Epithelial cell of prostate (primary cell): ENCODE data around the gene NIT2.
"Not testable (repeated sequence)": the region's sequence is repeated elsewhere in the genome, so short reads cannot be mapped to it uniquely, and the experiment has no call there.

Source experiments
- DNase-seq: peaks from one replicate; pipeline ENCODE4 v3.0.0-alpha.2; 2011; ENCODE audit warnings: low read depth, low spot score
- H3K27ac ChIP-seq: fragments of 450-650 bp; 2 replicates; pipeline ENCODE4 v1.5.1; 2017; ENCODE audit warnings: mild to moderate bottlenecking

NIT2 gene

GRCh38 chr3:100334488-100335351 lies at the start of gene NIT2:
Gene NIT2, plus strand, starts transcription at chr3:100334757. Its CDS starts 35 bp downstream, at chr3:100334792.
- H3K27ac ChIP-seq, result peak within 1 kb of the TSS; percentile 51
- DNase-seq, result no peak

- no peak for DNase-seq
- H3K27ac ChIP-seq, result no peak overlapping the region
Measured at GRCh38 chr3:100288288-100288894, 46.2 kb upstream of the NIT2 start.

GRCh38 chr3:100289339-100289738 lies 45.2 kb upstream of the NIT2 start:
- H3K27ac ChIP-seq, result no peak overlapping the region
- no peak for DNase-seq

- no peak for DNase-seq
- H3K27ac ChIP-seq, result no peak overlapping the region
Measured at GRCh38 chr3:100295089-100295488, 39.5 kb upstream of the NIT2 start.

GRCh38 chr3:100297784-100298183 lies 36.8 kb upstream of the NIT2 start:
- H3K27ac ChIP-seq, result peak overlapping the region; percentile 1
- DNase-seq, result no peak

- DNase-seq, result no peak
- no peak overlapping the region for H3K27ac ChIP-seq
Measured at GRCh38 chr3:100299016-100299415, 35.5 kb upstream of the NIT2 start.

GRCh38 chr3:100306695-100307094 lies 27.9 kb upstream of the NIT2 start:
- DNase-seq, result no peak

GRCh38 chr3:100310355-100310965 lies 24.1 kb upstream of the NIT2 start:
- H3K27ac ChIP-seq, result no peak overlapping the region
- no peak for DNase-seq

More at GRCh38 chr3:100306695-100307094, 27.9 kb upstream of the NIT2 start:
- H3K27ac ChIP-seq, result no peak overlapping the region

GRCh38 chr3:100311011-100311410 lies 23.5 kb upstream of the NIT2 start:
- DNase-seq, result no peak
- no peak overlapping the region for H3K27ac ChIP-seq

GRCh38 chr3:100316641-100317069 lies 17.9 kb upstream of the NIT2 start:
- DNase-seq, result no peak

GRCh38 chr3:100317912-100318311 lies 16.6 kb upstream of the NIT2 start:
- no peak for DNase-seq

More at GRCh38 chr3:100316641-100317069, 17.9 kb upstream of the NIT2 start:
- no peak overlapping the region for H3K27ac ChIP-seq

GRCh38 chr3:100319951-100320350 lies 14.6 kb upstream of the NIT2 start:
- H3K27ac ChIP-seq, result no peak overlapping the region
- no peak for DNase-seq

More at GRCh38 chr3:100317912-100318311, 16.6 kb upstream of the NIT2 start:
- no peak overlapping the region for H3K27ac ChIP-seq

GRCh38 chr3:100324044-100324443 lies 10.5 kb upstream of the NIT2 start:
- no peak for DNase-seq
- no peak overlapping the region for H3K27ac ChIP-seq

- DNase-seq, result no peak
- no peak overlapping the region for H3K27ac ChIP-seq
Measured at GRCh38 chr3:100325827-100326226, 8.7 kb upstream of the NIT2 start.

GRCh38 chr3:100327377-100327776 lies 7.2 kb upstream of the NIT2 start:
- not testable (repeated sequence) for DNase-seq, H3K27ac ChIP-seq

- H3K27ac ChIP-seq, result no peak overlapping the region
- DNase-seq, result no peak
Measured at GRCh38 chr3:100329800-100330489, 4.6 kb upstream of the NIT2 start.

GRCh38 chr3:100330651-100331050 lies 3.9 kb upstream of the NIT2 start:
- DNase-seq, result no peak
- no peak overlapping the region for H3K27ac ChIP-seq

GRCh38 chr3:100331660-100332059 lies 2.9 kb upstream of the NIT2 start:
- no peak overlapping the region for H3K27ac ChIP-seq
- no peak for DNase-seq

GRCh38 chr3:100333051-100333450 lies 1.5 kb upstream of the NIT2 start:
- no peak for DNase-seq
- no peak overlapping the region for H3K27ac ChIP-seq

- DNase-seq, result no peak
- H3K27ac ChIP-seq, result peak overlapping the region; percentile 51
Measured at GRCh38 chr3:100333970-100334487, 528 bp upstream of the NIT2 start.
